GM21529 (cell line): ENCODE data around the gene MORN1.

Source experiments
- ATAC-seq: cut with Tn5 transposase; IDR thresholded peaks from one replicate; pipeline ENCODE4 v1.9.1; 2021; ENCODE audit not compliant: unreplicated experiment

Gene MORN1

GRCh38 chr1:2324553-2325366, 66.6 kb downstream of the MORN1 start:
- no peak for ATAC-seq

- ATAC-seq = no peak
Measured at GRCh38 chr1:2323451-2323974, 67.8 kb downstream of the MORN1 start.

- no peak for ATAC-seq
Measured at GRCh38 chr1:2322581-2323211, 68.7 kb downstream of the MORN1 start.

- no peak for ATAC-seq
Measured at GRCh38 chr1:2322065-2322571, 69.2 kb downstream of the MORN1 start.

- no peak for ATAC-seq
Measured at GRCh38 chr1:2320760-2321667, 70.3 kb downstream of the MORN1 start.

GRCh38 chr1:2320006-2320405, 71.3 kb downstream of the MORN1 start:
- ATAC-seq = no peak

GRCh38 chr1:2319291-2319690, 72.1 kb downstream of the MORN1 start:
- ATAC-seq = no peak

GRCh38 chr1:2318314-2319278, 72.8 kb downstream of the MORN1 start:
- ATAC-seq = no peak

- no peak for ATAC-seq
Measured at GRCh38 chr1:2317230-2318065, 73.9 kb downstream of the MORN1 start.

GRCh38 chr1:2316451-2316961, 74.8 kb downstream of the MORN1 start:
- ATAC-seq = no peak

GRCh38 chr1:2315674-2316450, 75.5 kb downstream of the MORN1 start:
- no peak for ATAC-seq

- no peak for ATAC-seq
Measured at GRCh38 chr1:2314803-2315673, 76.3 kb downstream of the MORN1 start.

GRCh38 chr1:2314273-2314802, 77.0 kb downstream of the MORN1 start:
- ATAC-seq = no peak

- no peak for ATAC-seq
Measured at GRCh38 chr1:2313651-2314261, 77.6 kb downstream of the MORN1 start.

GRCh38 chr1:2312515-2313301, 78.6 kb downstream of the MORN1 start:
- ATAC-seq = no peak

GRCh38 chr1:2312160-2312514, 79.2 kb downstream of the MORN1 start:
- no peak for ATAC-seq
